Gastroesophageal sphincter (tissue), 3 donors: ENCODE measurements around the gene CAPZB.

ENCODE experiments used
- CTCF ChIP-seq, 4 experiments: fragments of 200-600 bp in 2 of 4; fragments of 450-650 bp in 2 of 4; sonication (generic) in 1 of 4; IDR thresholded peaks; one replicate each; pipeline ENCODE4 v1.5.1; 2017 to 2019; ENCODE audit warnings: antibody characterized with exemption in 4 of 4, mild to moderate bottlenecking in 2 of 4, moderate library complexity in 2 of 4
- EP300 ChIP-seq: sonication (generic); formaldehyde crosslinking; IDR thresholded peaks from one replicate; pipeline ENCODE4 v1.6.1; 2017; ENCODE audit warnings: antibody characterized with exemption, mild to moderate bottlenecking
- POLR2A ChIP-seq, 2 donors: fragments of 450-650 bp; IDR thresholded peaks; one replicate each; pipeline ENCODE4 v1.6.1; 2017; ENCODE audit warnings: antibody characterized with exemption in 2 of 2, mild to moderate bottlenecking in 2 of 2, moderate library complexity in 1 of 2
- POLR2AphosphoS5 ChIP-seq: sonication (generic); formaldehyde crosslinking; IDR thresholded peaks from one replicate; pipeline ENCODE4 v1.6.1; 2017; ENCODE audit warnings: antibody characterized with exemption

GRCh38 chr1:19481826-19482398 is 3.4 kb downstream of the CAPZB start:
- no peak for TF ChIP-seq POLR2A (IDR thresholded peaks at IDR 0.05)
- TF ChIP-seq CTCF (IDR thresholded peaks at IDR 0.05) = no peak
- no peak for TF ChIP-seq EP300
- TF ChIP-seq POLR2AphosphoS5 = no peak
